ENCODE data around the gene SPRED2.
A peak's percentile ranks its signal among the peaks of the same experiment; 100 is the strongest.

Gene SPRED2

GRCh38 chr2:65363879-65364666 lies 68.3 kb downstream of the SPRED2 start:
- DNase-seq, result no peak

- DNase-seq, result peak; percentile 34
Measured at GRCh38 chr2:65361623-65362022, 70.8 kb downstream of the SPRED2 start.

- no peak for DNase-seq
Measured at GRCh38 chr2:65360441-65360840, 72.0 kb downstream of the SPRED2 start.

GRCh38 chr2:65358678-65359400 lies 73.6 kb downstream of the SPRED2 start:
- no peak for DNase-seq

- DNase-seq, result no peak
Measured at GRCh38 chr2:65357959-65358294, 74.5 kb downstream of the SPRED2 start.

GRCh38 chr2:65357095-65357958 lies 75.1 kb downstream of the SPRED2 start:
- DNase-seq, result no peak

GRCh38 chr2:65355186-65355831 lies 77.1 kb downstream of the SPRED2 start:
- DNase-seq, result no peak

- DNase-seq, result no peak
Measured at GRCh38 chr2:65354773-65355172, 77.6 kb downstream of the SPRED2 start.

GRCh38 chr2:65353927-65354326 lies 78.5 kb downstream of the SPRED2 start:
- peak; percentile 30 for DNase-seq

- no peak for DNase-seq
Measured at GRCh38 chr2:65353046-65353445, 79.4 kb downstream of the SPRED2 start.

- no peak for DNase-seq
Measured at GRCh38 chr2:65351948-65352595, 80.3 kb downstream of the SPRED2 start.

- DNase-seq, result no peak
Measured at GRCh38 chr2:65351234-65351947, 81.0 kb downstream of the SPRED2 start.

- DNase-seq, result peak; percentile 26
Measured at GRCh38 chr2:65350651-65351056, 81.7 kb downstream of the SPRED2 start.

GRCh38 chr2:65349863-65350262 lies 82.5 kb downstream of the SPRED2 start:
- DNase-seq, result peak; percentile 81

GRCh38 chr2:65347913-65348312 lies 84.5 kb downstream of the SPRED2 start:
- no peak for DNase-seq

GRCh38 chr2:65345631-65346030 lies 86.8 kb downstream of the SPRED2 start:
- no peak for DNase-seq

GRCh38 chr2:65344689-65345088 lies 87.7 kb downstream of the SPRED2 start:
- DNase-seq, result no peak

- no peak for DNase-seq
Measured at GRCh38 chr2:65344182-65344581, 88.2 kb downstream of the SPRED2 start.

GRCh38 chr2:65343386-65343785 lies 89.0 kb downstream of the SPRED2 start:
- no peak for DNase-seq

- DNase-seq, result no peak
Measured at GRCh38 chr2:65340898-65341681, 91.3 kb downstream of the SPRED2 start.

- no peak for DNase-seq
Measured at GRCh38 chr2:65339648-65340047, 92.8 kb downstream of the SPRED2 start.
